HG03066 (cell line): ENCODE measurements around the gene OTOG.
"Not testable (repeated sequence)": the region's sequence is repeated elsewhere in the genome, so short reads cannot be mapped to it uniquely, and the experiment has no call there.

Experiments used
- ATAC-seq: cut with Tn5 transposase; IDR thresholded peaks from one replicate; pipeline ENCODE4 v1.9.1; 2021; ENCODE audit warnings: low read depth; ENCODE audit not compliant: unreplicated experiment

OTOG gene

GRCh38 chr11:17612221-17613188 lies 65.4 kb downstream of the OTOG start:
- no peak for ATAC-seq

DNA sequence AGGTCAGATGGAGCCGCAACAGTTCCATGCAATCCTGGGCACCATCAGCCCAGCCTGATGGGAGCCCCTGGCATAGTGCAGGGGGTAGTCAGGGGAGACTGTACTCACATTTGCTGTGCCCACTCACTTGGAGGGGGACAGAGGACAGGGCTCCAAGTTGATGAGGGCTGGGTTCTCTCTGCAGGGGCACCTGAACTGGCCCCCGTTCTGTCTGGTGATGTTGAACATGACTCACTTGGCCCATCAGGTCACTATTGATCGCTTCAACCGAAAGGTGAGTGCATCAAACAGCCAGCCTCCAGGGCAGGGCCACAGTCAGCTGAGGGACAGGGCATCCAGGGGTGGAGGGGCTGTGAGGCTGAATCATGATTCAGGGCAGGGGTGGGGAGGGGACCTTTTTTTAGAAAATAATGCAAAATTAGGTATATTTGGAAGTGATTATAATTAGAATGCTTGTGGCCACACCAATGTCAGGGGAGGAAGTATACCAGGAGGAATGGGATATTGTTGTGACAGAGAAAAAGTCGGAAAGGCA lies 66.4 kb downstream of the OTOG start:
- ATAC-seq = no peak

DNA sequence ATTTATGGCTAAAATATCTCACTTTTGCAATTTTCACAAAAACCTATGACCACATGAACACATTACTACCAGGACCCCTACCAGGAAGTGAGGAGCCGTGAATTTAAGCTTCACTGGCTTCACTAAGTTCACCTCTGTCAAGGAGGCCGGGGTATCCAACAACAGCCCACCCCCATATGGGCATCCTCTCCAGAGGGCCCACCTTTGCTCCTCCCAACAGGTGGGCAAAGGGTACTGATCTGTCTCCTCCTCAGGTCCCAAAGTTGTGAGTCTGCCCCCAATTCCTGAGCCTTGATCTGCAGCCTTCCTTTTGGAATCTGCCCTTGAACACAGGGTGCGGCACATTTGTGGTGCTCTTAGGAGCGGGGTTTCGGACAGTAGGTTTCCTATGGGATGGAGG lies 66.9 kb downstream of the OTOG start:
- no peak for ATAC-seq

- ATAC-seq = not testable (repeated sequence)
Measured at GRCh38 chr11:17622711-17623110, 75.7 kb downstream of the OTOG start.

GRCh38 chr11:17629113-17629512 lies 82.1 kb downstream of the OTOG start:
- no peak for ATAC-seq

- no peak for ATAC-seq
Measured at GRCh38 chr11:17630936-17631335, 83.9 kb downstream of the OTOG start.

DNA sequence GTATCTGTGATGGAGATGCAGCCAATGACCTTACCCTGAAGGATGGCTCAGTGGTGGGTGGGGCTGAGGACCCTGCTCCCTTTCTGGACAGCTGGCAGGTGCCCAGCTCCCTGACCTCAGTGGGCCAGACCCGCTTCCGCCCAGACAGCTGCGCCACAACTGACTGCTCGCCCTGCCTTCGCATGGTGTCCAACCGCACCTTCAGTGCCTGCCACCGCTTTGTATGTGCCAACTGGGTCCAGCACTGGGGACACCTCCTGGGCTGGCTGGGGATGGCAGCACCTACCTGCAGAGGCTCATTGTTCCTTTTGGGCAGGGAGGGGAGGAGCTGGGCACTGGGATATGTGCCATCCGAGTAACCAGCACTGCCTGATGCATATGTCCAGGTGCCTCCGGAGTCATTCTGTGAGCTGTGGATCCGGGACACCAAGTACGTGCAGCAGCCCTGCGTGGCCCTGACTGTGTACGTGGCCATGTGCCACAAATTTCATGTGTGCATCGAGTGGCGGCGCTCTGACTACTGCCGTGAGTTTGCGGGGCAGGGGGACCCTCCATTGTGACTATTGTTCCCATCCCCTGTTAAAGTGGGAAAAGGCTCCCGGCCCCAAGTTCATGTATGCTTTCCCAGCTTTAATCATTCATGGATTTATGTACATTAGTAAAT lies 84.8 kb downstream of the OTOG start:
- no peak for ATAC-seq

GRCh38 chr11:17633279-17633986 lies 86.4 kb downstream of the OTOG start:
- ATAC-seq = no peak

DNA sequence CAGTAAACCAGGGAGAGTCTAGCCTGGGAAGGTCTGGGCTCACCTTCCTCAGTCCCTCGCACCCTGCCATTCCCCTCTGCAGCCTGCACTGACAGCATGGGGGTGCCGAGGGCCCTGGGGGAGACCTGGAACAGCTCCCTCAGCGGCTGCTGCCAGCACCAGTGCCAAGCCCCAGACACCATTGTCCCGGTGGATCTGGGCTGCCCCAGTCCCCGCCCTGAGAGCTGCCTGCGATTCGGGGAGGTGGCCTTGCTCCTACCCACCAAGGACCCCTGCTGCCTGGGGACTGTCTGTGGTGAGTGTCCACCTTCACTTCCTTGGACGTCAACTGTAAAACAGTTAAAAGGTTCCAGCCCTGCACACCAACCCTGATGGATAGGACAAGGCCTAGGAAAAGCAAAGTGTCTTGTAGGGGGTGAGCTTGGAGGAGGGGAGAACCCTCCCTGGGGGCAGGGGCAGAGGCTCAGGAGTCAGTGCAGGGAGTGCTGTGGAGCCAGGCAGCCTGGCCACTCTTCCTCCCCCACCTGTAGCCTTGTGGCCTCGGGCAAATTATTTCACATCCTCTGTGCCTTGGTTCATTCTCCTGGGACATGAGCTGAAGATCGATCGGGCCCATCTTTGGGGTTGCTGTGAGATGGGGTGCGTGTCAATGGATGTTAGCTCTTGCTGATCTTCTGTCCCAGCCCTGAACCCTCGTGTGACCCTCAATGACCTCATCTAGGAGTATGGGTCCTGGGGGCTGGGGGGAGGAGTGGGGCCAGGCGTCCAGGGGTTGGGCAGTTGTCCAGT lies 87.1 kb downstream of the OTOG start:
- ATAC-seq = no peak

- ATAC-seq = no peak
Measured at GRCh38 chr11:17634776-17635550, 87.9 kb downstream of the OTOG start.

GRCh38 chr11:17635551-17635938 lies 88.5 kb downstream of the OTOG start:
- ATAC-seq = no peak

GRCh38 chr11:17636721-17637120 lies 89.7 kb downstream of the OTOG start:
- no peak for ATAC-seq

DNA sequence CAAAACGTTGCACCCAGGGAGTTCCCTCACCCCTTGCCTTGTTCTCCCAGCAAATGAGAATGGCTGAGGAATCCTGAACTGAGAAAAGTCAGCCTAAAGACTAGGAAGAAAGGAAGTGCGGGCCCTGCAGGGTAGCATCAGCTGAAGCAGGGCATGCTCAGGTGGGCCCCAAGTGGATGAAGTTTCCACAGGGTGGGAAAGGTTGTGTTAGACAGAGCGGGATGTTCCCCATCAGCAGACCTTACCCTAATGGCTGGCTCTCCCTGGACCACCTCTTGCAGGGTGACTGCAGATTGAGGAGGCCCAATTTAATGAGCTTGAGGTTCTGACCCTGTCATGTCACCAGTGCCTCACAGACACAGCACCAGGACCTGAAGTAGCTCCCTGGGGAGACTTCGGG lies 90.8 kb downstream of the OTOG start:
- no peak for ATAC-seq

- ATAC-seq = no peak
Measured at GRCh38 chr11:17638311-17638710, 91.3 kb downstream of the OTOG start.

- ATAC-seq = no peak
Measured at GRCh38 chr11:17639091-17639490, 92.0 kb downstream of the OTOG start.

- ATAC-seq = no peak
Measured at GRCh38 chr11:17639781-17640180, 92.7 kb downstream of the OTOG start.

DNA sequence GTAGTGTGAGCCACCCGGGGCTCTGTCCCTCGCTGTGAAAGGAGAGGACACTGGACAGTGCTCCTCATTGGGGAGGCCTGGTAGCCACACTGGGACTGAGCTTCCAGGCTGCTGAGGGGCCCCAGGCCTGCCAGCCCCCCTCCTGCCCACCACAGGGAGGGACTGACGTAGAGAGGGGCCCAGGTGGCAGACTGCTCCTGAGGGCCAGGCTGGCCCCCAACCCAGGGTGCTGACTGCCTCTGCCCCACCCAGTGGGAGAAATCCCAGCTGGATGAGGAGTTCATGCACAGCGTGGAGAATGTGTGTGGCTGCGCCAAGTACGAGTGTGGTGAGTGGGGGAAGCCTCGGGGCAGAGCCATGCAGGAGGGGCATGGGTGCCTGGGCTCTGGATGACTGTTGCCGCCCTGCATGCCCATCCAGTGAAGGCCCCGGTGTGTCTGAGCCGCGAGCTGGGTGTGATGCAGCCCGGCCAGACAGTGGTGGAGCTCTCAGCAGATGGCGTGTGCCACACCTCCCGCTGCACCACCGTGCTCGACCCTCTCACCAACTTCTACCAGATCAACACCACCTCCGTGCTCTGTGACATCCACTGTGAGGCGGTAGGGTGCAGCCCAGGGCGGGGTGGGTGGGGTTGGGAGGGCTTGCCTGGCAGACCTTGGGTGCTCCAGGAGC lies 93.6 kb downstream of the OTOG start:
- ATAC-seq = no peak

DNA sequence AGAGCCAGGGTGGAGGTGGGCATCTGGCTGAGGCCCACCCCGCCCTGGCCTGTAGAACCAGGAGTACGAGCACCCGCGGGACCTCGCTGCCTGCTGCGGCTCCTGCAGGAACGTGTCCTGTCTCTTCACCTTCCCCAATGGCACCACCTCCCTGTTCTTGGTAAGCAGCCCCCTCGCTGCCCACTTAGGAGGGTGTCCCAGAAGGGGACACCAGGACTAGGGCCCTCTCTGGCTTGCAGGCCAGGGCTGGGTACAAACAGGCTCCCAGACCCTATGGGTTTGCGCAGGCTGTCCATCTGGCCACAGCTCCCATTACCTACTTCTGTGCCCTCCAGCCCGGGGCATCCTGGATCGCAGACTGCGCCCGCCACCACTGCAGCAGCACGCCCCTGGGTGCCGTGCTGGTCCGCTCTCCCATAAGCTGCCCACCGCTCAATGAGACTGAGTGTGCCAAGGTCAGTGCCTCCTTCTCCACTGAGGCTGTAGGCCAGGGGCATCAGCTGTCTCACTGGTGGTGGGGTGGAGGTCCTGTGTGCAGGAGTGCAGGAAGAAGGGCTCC lies 94.8 kb downstream of the OTOG start:
- ATAC-seq = no peak

- ATAC-seq = no peak
Measured at GRCh38 chr11:17642370-17642769, 95.3 kb downstream of the OTOG start.
